Liver (tissue), 3 donors: ENCODE measurements around the gene NWD2.

Experiments
- ATF3 ChIP-seq: IDR thresholded peaks from 2 replicates; pipeline ENCODE4 v1.6.1; 2016; ENCODE audit warnings: antibody characterized with exemption
- CTCF ChIP-seq: fragments of 150-350 bp; IDR thresholded peaks from 2 replicates; pipeline ENCODE4 v1.5.1; 2017; ENCODE audit warnings: improper control_type of control experiment, low read depth, low read length; ENCODE audit not compliant: missing input control
- GABPA ChIP-seq, 2 donors: IDR thresholded peaks in 1 of 2; conservative IDR thresholded peaks in 1 of 2; 2 replicates each; pipeline ENCODE4 v1.6.1; 2016; ENCODE audit warnings: antibody characterized with exemption in 2 of 2, mild to moderate bottlenecking in 1 of 2, moderate library complexity in 1 of 2
- MAX ChIP-seq: IDR thresholded peaks from 2 replicates; pipeline ENCODE4 v1.6.1; 2016; ENCODE audit warnings: antibody characterized with exemption
- NR2F2 ChIP-seq: IDR thresholded peaks from 2 replicates; pipeline ENCODE4 v1.6.1; 2016; ENCODE audit warnings: antibody characterized with exemption
- RAD21 ChIP-seq, 2 donors: IDR thresholded peaks; 2 replicates each; pipeline ENCODE4 v1.6.1; 2016; ENCODE audit warnings: antibody characterized with exemption in 2 of 2, mild to moderate bottlenecking in 2 of 2
- YY1 ChIP-seq: IDR thresholded peaks from 2 replicates; pipeline ENCODE4 v1.6.1; 2016; ENCODE audit warnings: antibody characterized with exemption, mild to moderate bottlenecking
- donor health status: healthy.
- donor health status: healthy.

- TF ChIP-seq ATF3 (no peak), CTCF (no peak), NR2F2 (no peak), YY1 (no peak), MAX (no peak), RAD21 (IDR thresholded peaks at IDR 0.05) (no peak), GABPA (IDR thresholded peaks at IDR 0.05 in 1 of 2, conservative IDR thresholded peaks at IDR 0.05 in 1 of 2) (no peak)
Measured at GRCh38 chr4:37447886-37448285, 203.3 kb downstream of the NWD2 start.
